Stomach (tissue), 4 donors: ENCODE measurements around the gene PTPRCAP.
"Not testable (repeated sequence)": the region's sequence is repeated elsewhere in the genome, so short reads cannot be mapped to it uniquely, and the experiment has no call there.

Experiments
- EP300 ChIP-seq: sonication (generic); formaldehyde crosslinking; IDR thresholded peaks from one replicate; pipeline ENCODE4 v1.6.1; 2017; ENCODE audit warnings: antibody characterized with exemption
- POLR2A ChIP-seq, 4 donors: fragments of 450-650 bp; IDR thresholded peaks; one replicate each; pipeline ENCODE4 v1.6.1; 2016; ENCODE audit warnings: antibody characterized with exemption in 4 of 4, control low read depth in 2 of 4, mild to moderate bottlenecking in 1 of 4, moderate library complexity in 1 of 4
- POLR2AphosphoS5 ChIP-seq, 3 donors: sonication (generic); formaldehyde crosslinking; IDR thresholded peaks; one replicate each; pipeline ENCODE4 v1.6.1; 2016; ENCODE audit warnings: antibody characterized with exemption in 3 of 3
- TF ChIP-seq, protein P1 (sequence below), 7 experiments: fragments of 450-650 bp in 4 of 7; fragments of 200-600 bp in 3 of 7; sonication (generic) in 3 of 7; IDR thresholded peaks; one replicate each; pipeline ENCODE4 v1.5.1; 2016 to 2019; ENCODE audit warnings: antibody characterized with exemption in 7 of 7, control low read depth in 2 of 7, mild to moderate bottlenecking in 1 of 7

DNA sequence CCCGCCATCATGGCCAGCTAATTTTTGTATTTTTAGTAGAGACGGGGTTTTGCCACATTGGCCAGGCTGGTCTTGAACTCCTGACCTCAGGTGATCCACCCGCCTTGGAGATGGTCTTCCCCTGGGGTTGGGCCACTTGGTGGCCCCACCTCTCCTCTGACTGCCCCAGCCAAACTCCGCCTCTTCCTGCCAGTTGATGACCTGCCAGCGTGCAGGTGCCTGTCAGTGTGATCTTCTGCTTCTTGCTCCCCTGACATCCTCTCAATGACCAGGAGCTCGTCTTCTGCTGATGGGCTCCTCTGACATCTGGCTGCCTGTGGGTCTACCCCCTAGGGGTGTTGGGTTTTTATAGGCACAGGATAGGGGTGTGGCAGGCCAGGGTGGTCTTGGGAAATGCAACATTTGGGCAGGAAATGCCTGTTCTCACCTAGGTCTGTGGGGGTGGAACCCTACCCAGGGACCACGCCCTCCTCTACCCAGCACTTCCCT lies 48.4 kb upstream of the PTPRCAP start:
- TF ChIP-seq, protein P1, sequence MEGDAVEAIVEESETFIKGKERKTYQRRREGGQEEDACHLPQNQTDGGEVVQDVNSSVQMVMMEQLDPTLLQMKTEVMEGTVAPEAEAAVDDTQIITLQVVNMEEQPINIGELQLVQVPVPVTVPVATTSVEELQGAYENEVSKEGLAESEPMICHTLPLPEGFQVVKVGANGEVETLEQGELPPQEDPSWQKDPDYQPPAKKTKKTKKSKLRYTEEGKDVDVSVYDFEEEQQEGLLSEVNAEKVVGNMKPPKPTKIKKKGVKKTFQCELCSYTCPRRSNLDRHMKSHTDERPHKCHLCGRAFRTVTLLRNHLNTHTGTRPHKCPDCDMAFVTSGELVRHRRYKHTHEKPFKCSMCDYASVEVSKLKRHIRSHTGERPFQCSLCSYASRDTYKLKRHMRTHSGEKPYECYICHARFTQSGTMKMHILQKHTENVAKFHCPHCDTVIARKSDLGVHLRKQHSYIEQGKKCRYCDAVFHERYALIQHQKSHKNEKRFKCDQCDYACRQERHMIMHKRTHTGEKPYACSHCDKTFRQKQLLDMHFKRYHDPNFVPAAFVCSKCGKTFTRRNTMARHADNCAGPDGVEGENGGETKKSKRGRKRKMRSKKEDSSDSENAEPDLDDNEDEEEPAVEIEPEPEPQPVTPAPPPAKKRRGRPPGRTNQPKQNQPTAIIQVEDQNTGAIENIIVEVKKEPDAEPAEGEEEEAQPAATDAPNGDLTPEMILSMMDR (IDR thresholded peaks at IDR 0.05), result not testable (repeated sequence)
- not testable (repeated sequence) for TF ChIP-seq POLR2A (IDR thresholded peaks at IDR 0.05); EP300
- TF ChIP-seq POLR2AphosphoS5 (IDR thresholded peaks at IDR 0.05), result peak in 1 of 3 donors; percentile 13
